DND-41 (cell line): ENCODE results near the gene TENT5C.

Source experiments
- ATAC-seq: fragments of 200-7000 bp; cut with Tn5 transposase; 3 replicates; pipeline ENCODE4 v1.9.1; 2021; ENCODE audit warnings: low read depth; ENCODE audit not compliant: insufficient read depth
- DNase-seq: peaks from one replicate; pipeline ENCODE4 v3.0.0-alpha.2; 2020
- H2AFZ ChIP-seq: 2 replicates; pipeline ENCODE4 v1.6.0; 2012; ENCODE audit warnings: low read depth, low read length
- H3K27ac ChIP-seq: 2 replicates; pipeline ENCODE4 v1.5.1; 2012; ENCODE audit warnings: low read length, inconsistent platforms
- H3K27me3 ChIP-seq: fragments of 200-600 bp; sonication (generic); 2 replicates; pipeline ENCODE4 v1.6.0; 2012; ENCODE audit warnings: low read length, mild to moderate bottlenecking, inconsistent platforms; ENCODE audit not compliant: insufficient read depth, poor library complexity
- H3K36me3 ChIP-seq: 2 replicates; pipeline ENCODE4 v1.5.1; 2012; ENCODE audit warnings: low read length, inconsistent platforms; ENCODE audit not compliant: insufficient read depth
- H3K4me1 ChIP-seq: 2 replicates; pipeline ENCODE4 v1.5.1; 2012; ENCODE audit warnings: mild to moderate bottlenecking, low read length; ENCODE audit not compliant: insufficient read depth
- H3K4me2 ChIP-seq: 2 replicates; pipeline ENCODE4 v1.6.0; 2012; ENCODE audit warnings: mild to moderate bottlenecking, moderate library complexity, low read length, inconsistent platforms; ENCODE audit not compliant: insufficient read depth
- H3K4me3 ChIP-seq, 2 experiments: fragments of 200-600 bp in 1 of 2; shearing (Covaris generic) in 1 of 2; 2 replicates each; pipeline ENCODE4 v1.5.1; 2012 to 2016; ENCODE audit warnings: inconsistent platforms in 2 of 2, low read length in 2 of 2, mild to moderate bottlenecking in 2 of 2, low read depth in 1 of 2, moderate library complexity in 1 of 2
- H3K79me2 ChIP-seq: 2 replicates; pipeline ENCODE4 v1.6.0; 2012; ENCODE audit warnings: low read length, inconsistent platforms; ENCODE audit not compliant: insufficient read depth
- H3K9ac ChIP-seq: 2 replicates; pipeline ENCODE4 v1.6.0; 2012; ENCODE audit warnings: low read depth, mild to moderate bottlenecking, inconsistent platforms, low read length, moderate library complexity
- H3K9me3 ChIP-seq: 2 replicates; pipeline ENCODE4 v1.5.1; 2012; ENCODE audit warnings: low read length, moderate library complexity, mild to moderate bottlenecking, inconsistent platforms; ENCODE audit not compliant: insufficient read depth, severe bottlenecking
- H4K20me1 ChIP-seq: 2 replicates; pipeline ENCODE4 v1.6.0; 2012; ENCODE audit warnings: low read length; ENCODE audit not compliant: insufficient read depth
- EZH2 ChIP-seq: IDR thresholded peaks from 3 replicates; pipeline ENCODE4 v1.6.1; 2012; ENCODE audit warnings: borderline replicate concordance, low read depth, mild to moderate bottlenecking, moderate library complexity, low read length, inconsistent platforms; ENCODE audit not compliant: severe bottlenecking
- TF ChIP-seq, protein P1 (sequence below): IDR thresholded peaks from 2 replicates; pipeline ENCODE4 v1.5.1; 2012; ENCODE audit warnings: borderline replicate concordance, low read length, moderate library complexity, mild to moderate bottlenecking; ENCODE audit not compliant: poor library complexity, severe bottlenecking; ENCODE audit errors: extremely low read depth

Gene TENT5C

DNA sequence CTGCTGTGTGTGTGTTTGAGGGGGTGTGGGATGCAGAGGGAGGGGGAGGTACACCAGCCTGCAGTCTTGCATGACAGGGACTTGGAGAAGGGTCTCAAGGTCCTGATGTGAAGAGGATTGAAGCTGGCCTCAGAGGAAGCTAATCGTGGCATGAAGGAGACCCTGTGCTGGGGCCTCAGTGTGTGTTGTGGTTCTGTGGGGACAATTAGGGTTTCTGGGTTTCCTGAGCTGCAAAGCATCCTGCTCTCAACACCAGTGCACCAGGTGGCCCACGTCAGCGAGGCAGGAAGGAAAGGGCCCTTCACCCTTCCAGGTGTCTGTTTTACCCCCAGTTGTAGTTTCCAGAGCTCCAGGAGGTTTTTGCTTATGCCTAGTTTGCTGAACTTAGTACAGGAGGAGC is 52.8 kb downstream of the TENT5C start:
- peaks cover 47% of the 10 kb centered on the region for H4K20me1 ChIP-seq
- H3K36me3 ChIP-seq: no peaks in the 10 kb centered on the region
- H3K9ac ChIP-seq: no peak overlapping the region
- H3K27me3 ChIP-seq: no peaks in the 10 kb centered on the region
- H2AFZ ChIP-seq: no peak overlapping the region
- peak; percentile 91 for DNase-seq
- TF ChIP-seq EZH2: no peak
- TF ChIP-seq, protein P1, sequence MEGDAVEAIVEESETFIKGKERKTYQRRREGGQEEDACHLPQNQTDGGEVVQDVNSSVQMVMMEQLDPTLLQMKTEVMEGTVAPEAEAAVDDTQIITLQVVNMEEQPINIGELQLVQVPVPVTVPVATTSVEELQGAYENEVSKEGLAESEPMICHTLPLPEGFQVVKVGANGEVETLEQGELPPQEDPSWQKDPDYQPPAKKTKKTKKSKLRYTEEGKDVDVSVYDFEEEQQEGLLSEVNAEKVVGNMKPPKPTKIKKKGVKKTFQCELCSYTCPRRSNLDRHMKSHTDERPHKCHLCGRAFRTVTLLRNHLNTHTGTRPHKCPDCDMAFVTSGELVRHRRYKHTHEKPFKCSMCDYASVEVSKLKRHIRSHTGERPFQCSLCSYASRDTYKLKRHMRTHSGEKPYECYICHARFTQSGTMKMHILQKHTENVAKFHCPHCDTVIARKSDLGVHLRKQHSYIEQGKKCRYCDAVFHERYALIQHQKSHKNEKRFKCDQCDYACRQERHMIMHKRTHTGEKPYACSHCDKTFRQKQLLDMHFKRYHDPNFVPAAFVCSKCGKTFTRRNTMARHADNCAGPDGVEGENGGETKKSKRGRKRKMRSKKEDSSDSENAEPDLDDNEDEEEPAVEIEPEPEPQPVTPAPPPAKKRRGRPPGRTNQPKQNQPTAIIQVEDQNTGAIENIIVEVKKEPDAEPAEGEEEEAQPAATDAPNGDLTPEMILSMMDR: peak; percentile 9
- H3K79me2 ChIP-seq: no peaks in the 10 kb centered on the region
- ATAC-seq: peak; percentile 75
- H3K4me3 ChIP-seq: 0 out of 4 replicates have a peak overlapping the region, but pooled peaks of 1 of the 2 experiments have one; percentile 1
- H3K4me2 ChIP-seq: peak overlapping the region; percentile 35
- H3K4me1 ChIP-seq: peaks cover 82% of the 10 kb centered on the region
- no peaks in the 10 kb centered on the region for H3K9me3 ChIP-seq
- H3K27ac ChIP-seq: peak overlapping the region; percentile 71

DNA sequence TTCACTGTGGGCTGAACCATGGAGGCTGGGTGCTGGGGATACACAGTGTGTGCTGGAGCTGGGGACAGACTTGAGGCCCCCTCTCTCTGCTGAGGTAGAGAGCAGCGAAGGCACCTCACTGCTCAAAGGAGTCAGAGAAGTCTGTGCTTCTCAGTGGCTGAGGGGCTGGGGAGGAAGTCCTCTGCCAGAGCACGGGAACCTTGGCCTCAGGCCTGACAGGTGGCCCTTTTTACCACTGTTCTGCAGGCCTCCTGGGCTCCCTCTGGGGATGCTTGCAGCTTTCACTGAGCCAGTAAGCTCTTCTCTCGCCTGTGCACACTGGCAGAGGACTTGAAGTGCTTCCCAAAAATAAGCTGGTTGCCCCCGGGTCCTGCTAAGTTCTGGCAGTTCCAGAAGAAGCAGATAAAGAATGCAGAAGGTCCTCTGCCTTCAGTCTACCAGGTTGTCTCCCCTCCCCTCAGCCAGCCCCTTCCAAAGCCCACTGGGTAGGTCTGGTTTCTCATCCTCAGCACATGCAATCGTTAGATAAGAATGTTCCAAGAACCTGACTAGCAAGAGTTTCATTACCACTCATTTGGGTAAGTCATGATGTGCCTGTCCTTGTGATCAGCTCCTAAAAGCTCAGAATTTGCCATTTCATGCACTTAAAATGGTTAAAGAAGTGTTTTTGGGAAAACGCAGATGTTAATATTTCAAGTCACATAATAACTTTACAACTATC is 53.9 kb downstream of the TENT5C start:
- no peaks in the 10 kb centered on the region for H3K36me3 ChIP-seq
- no peak overlapping the region for H2AFZ ChIP-seq
- H3K4me2 ChIP-seq: peak overlapping the region; percentile 35
- DNase-seq (peak; percentile 69), ATAC-seq (peak; percentile 29)
- H3K9ac ChIP-seq: peak overlapping the region; percentile 4; the same call in 1 of the 2 replicates
- H3K9me3 ChIP-seq: no peaks in the 10 kb centered on the region
- no peak overlapping the region; a peak in 1 of 4 replicates for H3K4me3 ChIP-seq
- no peaks in the 10 kb centered on the region for H3K27me3 ChIP-seq
- TF ChIP-seq, protein P1: no peak
- TF ChIP-seq EZH2: no peak
- no peaks in the 10 kb centered on the region for H3K79me2 ChIP-seq
- H3K27ac ChIP-seq: peak overlapping the region; percentile 71
- H3K4me1 ChIP-seq: peaks cover 82% of the 10 kb centered on the region
- H4K20me1 ChIP-seq: peaks cover 42% of the 10 kb centered on the region

DNA sequence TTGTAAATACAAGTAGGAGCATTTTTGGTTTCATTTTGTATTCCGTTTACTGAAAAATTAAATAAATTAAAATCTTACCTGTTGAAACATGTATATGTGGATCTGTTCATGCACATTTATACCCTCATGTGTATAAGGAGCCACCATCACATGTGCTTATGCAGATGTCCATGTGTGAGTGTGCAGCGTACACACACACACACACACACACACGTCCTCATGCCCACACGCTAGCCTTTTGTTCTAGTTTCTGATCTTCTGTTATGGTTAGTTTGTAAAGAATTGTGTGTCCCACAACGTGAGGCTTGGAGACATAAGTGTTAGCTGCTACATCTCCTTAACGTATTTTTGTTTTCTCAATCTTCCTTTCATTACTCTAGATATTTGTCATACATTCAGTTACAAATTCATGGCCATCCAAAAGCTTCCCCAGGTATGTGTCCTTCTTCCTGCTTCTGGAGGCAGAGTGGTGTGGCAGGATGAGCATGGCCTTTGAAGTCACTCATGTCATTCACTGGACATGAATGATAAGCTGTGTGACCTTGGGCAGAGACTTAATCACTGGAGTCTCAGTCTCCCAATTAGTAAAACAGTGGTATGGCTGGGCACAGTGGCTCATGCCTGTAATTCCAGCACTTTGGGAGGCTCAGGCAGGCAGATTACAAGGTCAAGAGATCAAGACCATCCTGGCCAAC is 54.6 kb downstream of the TENT5C start:
- Histone ChIP-seq H3K27me3 (no peaks in the 10 kb centered on the region), H3K36me3 (no peaks in the 10 kb centered on the region), H3K27ac (no peak overlapping the region), H3K9me3 (no peaks in the 10 kb centered on the region), H3K4me2 (peak overlapping the region; percentile 1), H3K79me2 (no peaks in the 10 kb centered on the region), H3K9ac (no peak overlapping the region), H2AFZ (no peak overlapping the region), H3K4me1 (peaks cover 77% of the 10 kb centered on the region), H4K20me1 (peaks cover 35% of the 10 kb centered on the region), H3K4me3 (no peak overlapping the region)
- DNase-seq (no peak), ATAC-seq (no peak)
- TF ChIP-seq EZH2: no peak
- TF ChIP-seq, protein P1: no peak
